Thyroid gland (tissue), 4 donors: ENCODE measurements around the gene IKBKG. TPM values are rescaled to one million over a fixed set of nuclear protein-coding genes. Genes with fewer than 3 reads are reported as not detected.
"Not testable (repeated sequence)": the region's sequence is repeated elsewhere in the genome, so short reads cannot be mapped to it uniquely, and the experiment has no call there.

Experiments
- DNase-seq, 2 donors: peaks; one replicate each; pipeline ENCODE4 v3.0.0-alpha.2; 2019
- H3K27ac ChIP-seq, 3 donors: fragments of 200-600 bp; sonication (generic); 1 replicate in 2 of 3; 2 replicates in 1 of 3; pipeline ENCODE4 v1.5.1; 2016 to 2019; ENCODE audit warnings: mild to moderate bottlenecking in 1 of 3, moderate library complexity in 1 of 3
- H3K27me3 ChIP-seq: fragments of 200-600 bp; sonication (generic); one replicate; pipeline ENCODE4 v1.5.1; 2019
- H3K36me3 ChIP-seq, 2 donors: fragments of 200-600 bp; sonication (generic); one replicate each; pipeline ENCODE4 v1.5.1; 2016 to 2019
- H3K4me1 ChIP-seq, 2 donors: fragments of 200-600 bp; sonication (generic); one replicate each; pipeline ENCODE4 v1.5.1; 2017 to 2019
- H3K4me3 ChIP-seq, 3 donors: fragments of 200-600 bp; sonication (generic); replicated peaks in 1 of 3; 1 replicate in 2 of 3; 2 replicates in 1 of 3; pipeline ENCODE4 v1.5.1; 2016; ENCODE audit warnings: mild to moderate bottlenecking in 1 of 3
- H3K9me3 ChIP-seq: fragments of 200-600 bp; sonication (generic); one replicate; pipeline ENCODE4 v1.5.1; 2017
- CTCF ChIP-seq, 6 experiments: fragments of 200-600 bp in 3 of 6; fragments of 450-650 bp in 3 of 6; sonication (generic) in 3 of 6; IDR thresholded peaks; one replicate each; pipeline ENCODE4 v1.5.1; 2016 to 2019; ENCODE audit warnings: antibody characterized with exemption in 6 of 6, mild to moderate bottlenecking in 2 of 6, inconsistent platforms in 1 of 6, moderate library complexity in 1 of 6
- POLR2A ChIP-seq, 2 donors: fragments of 450-650 bp; IDR thresholded peaks; one replicate each; pipeline ENCODE4 v1.6.1; 2017; ENCODE audit warnings: antibody characterized with exemption in 2 of 2, mild to moderate bottlenecking in 2 of 2, moderate library complexity in 1 of 2
- WGBS, 2 donors: methylation state at CpG; one replicate each; pipeline ENCODE4 v1.1.5; 2017; 5-methylcytosine and 5-hydroxymethylcytosine counted together
- intact Hi-C: fragments of 100-400 bp; cut with DNase I; formaldehyde crosslinking; loops from one replicate; pipeline ENCODE4 v1.15.1; 2023
- total RNA-seq, 4 donors: library from RNA; depleted of rRNA; stranded (reverse); fragments of >200 nt; gene quantifications; one replicate each; pipeline ENCODE4 v1.2.3, GENCODE V29; 2016

The IKBKG gene
- total RNA-seq, 4 donors from 2014 or later = 14.4 to 24.3 (median 16.8) TPM

GRCh38 chrX:154573061-154573460 lies 25.6 kb downstream of the IKBKG start:
- H3K9me3 ChIP-seq, intact Hi-C loops, DNase-seq, H3K4me1 ChIP-seq, H3K36me3 ChIP-seq, H3K27me3 ChIP-seq, H3K27ac ChIP-seq, H3K4me3 ChIP-seq: not testable (repeated sequence)
- WGBS, 2 donors = no CpG with 5 or more reads among the region's 10 CpGs

GRCh38 chrX:154575076-154575475 lies 27.7 kb downstream of the IKBKG start:
- H3K9me3 ChIP-seq, H3K36me3 ChIP-seq, H3K27me3 ChIP-seq, H3K4me3 ChIP-seq, H3K4me1 ChIP-seq, intact Hi-C loops, H3K27ac ChIP-seq, DNase-seq: not testable (repeated sequence)
- WGBS, 2 donors = no CpG with 5 or more reads among the region's 5 CpGs

GRCh38 chrX:154582994-154583393 lies 35.6 kb downstream of the IKBKG start:
- intact Hi-C loops = not testable (repeated sequence)

GRCh38 chrX:154584585-154585183 lies 37.3 kb downstream of the IKBKG start, which contains the start of gene CTAG1A:
Gene CTAG1A (plus strand): TSS chrX:154585133. CDS start chrX:154585207, 74 bp downstream.
- WGBS, 2 donors = no CpG with 5 or more reads among the region's 39 CpGs
- H3K36me3 ChIP-seq, H3K4me3 ChIP-seq, intact Hi-C loops, H3K27me3 ChIP-seq, DNase-seq, H3K9me3 ChIP-seq, H3K4me1 ChIP-seq, H3K27ac ChIP-seq: not testable (repeated sequence)

More at GRCh38 chrX:154582994-154583393, 35.6 kb downstream of the IKBKG start:
- DNase-seq, H3K4me3 ChIP-seq, H3K4me1 ChIP-seq, H3K27me3 ChIP-seq, H3K36me3 ChIP-seq, H3K9me3 ChIP-seq, H3K27ac ChIP-seq: not testable (repeated sequence)
- WGBS, 2 donors = no CpG with 5 or more reads among the region's 8 CpGs

GRCh38 chrX:154590415-154590814 lies 43.0 kb downstream of the IKBKG start:
- H3K4me1 ChIP-seq, H3K4me3 ChIP-seq, DNase-seq, intact Hi-C loops, H3K27ac ChIP-seq, H3K27me3 ChIP-seq, H3K9me3 ChIP-seq, H3K36me3 ChIP-seq: not testable (repeated sequence)
- WGBS, 2 donors = 53% methylated on average over 4 of the region's 13 CpGs; no CpG with 5 or more reads in 1 of the 2 donors

GRCh38 chrX:154592505-154592904 lies 45.1 kb downstream of the IKBKG start:
- H3K27me3 ChIP-seq = no peaks in the 10 kb centered on the region
- no peaks in the 10 kb centered on the region for H3K9me3 ChIP-seq
- intact Hi-C loops = no loop called here
- 92 to 93% methylated on average over 5 of the region's 5 CpGs for WGBS, 2 donors
- H3K27ac ChIP-seq = no peak overlapping the region
- DNase-seq = no peak
- no peak overlapping the region for H3K4me3 ChIP-seq
- H3K4me1 ChIP-seq = no peaks in the 10 kb centered on the region
- no peaks in the 10 kb centered on the region for H3K36me3 ChIP-seq
- no peak for TF ChIP-seq CTCF (IDR thresholded peaks at IDR 0.05)
- no peak for TF ChIP-seq POLR2A (IDR thresholded peaks at IDR 0.05)

- Histone ChIP-seq H3K4me1 (no peaks in the 10 kb centered on the region), H3K36me3 (no peaks in the 10 kb centered on the region), H3K27ac (no peak overlapping the region), H3K9me3 (no peaks in the 10 kb centered on the region), H3K4me3 (no peak overlapping the region), H3K27me3 (no peaks in the 10 kb centered on the region)
- intact Hi-C loops = no loop called here
- TF ChIP-seq CTCF (IDR thresholded peaks at IDR 0.05) (no peak), POLR2A (IDR thresholded peaks at IDR 0.05) (no peak)
- WGBS, 2 donors = 82 to 95% methylated on average over 3 to 5 of the region's 5 CpGs
- no peak for DNase-seq
Measured at GRCh38 chrX:154593201-154593600, 45.8 kb downstream of the IKBKG start.

GRCh38 chrX:154594491-154594890 lies 47.1 kb downstream of the IKBKG start:
- H3K4me3 ChIP-seq = no peak overlapping the region
- no peak for DNase-seq
- no peaks in the 10 kb centered on the region for H3K9me3 ChIP-seq
- TF ChIP-seq CTCF (IDR thresholded peaks at IDR 0.05) (no peak), POLR2A (IDR thresholded peaks at IDR 0.05) (no peak)
- intact Hi-C loops = no loop called here
- H3K27ac ChIP-seq = no peak overlapping the region
- H3K36me3 ChIP-seq = no peaks in the 10 kb centered on the region
- 83 to 93% methylated on average over 2 to 4 of the region's 4 CpGs for WGBS, 2 donors
- H3K4me1 ChIP-seq = no peaks in the 10 kb centered on the region
- no peaks in the 10 kb centered on the region for H3K27me3 ChIP-seq
